ENCODE measurements around the gene KLHL2.
"Not testable (repeated sequence)": the region's sequence is repeated elsewhere in the genome, so short reads cannot be mapped to it uniquely, and the experiment has no call there.

Gene KLHL2

GRCh38 chr4:165207431-165208220, at the start of gene KLHL2:
Gene KLHL2 (plus strand): TSS chr4:165207561. CDS start chr4:165207877, 316 bp downstream.
- ATAC-seq = peak; percentile 59
- TF ChIP-seq GLIS3 (CRISPR knock-in tag; IDR thresholded peaks at IDR 0.05) = no peak
- no peak for TF ChIP-seq ZFP30 (CRISPR knock-in tag; IDR thresholded peaks at IDR 0.05)
- no peak for TF ChIP-seq TSHZ2 (CRISPR knock-in tag; IDR thresholded peaks at IDR 0.05)
- no peak for TF ChIP-seq ISL1 (CRISPR knock-in tag; IDR thresholded peaks at IDR 0.05)
- no peak for TF ChIP-seq OSR1 (CRISPR knock-in tag; IDR thresholded peaks at IDR 0.05)
- no peak for TF ChIP-seq ARNTL (CRISPR knock-in tag; IDR thresholded peaks at IDR 0.05; ENCODE audit: borderline replicate concordance, low read depth)
- no peak for TF ChIP-seq CREB5 (CRISPR knock-in tag; IDR thresholded peaks at IDR 0.05; ENCODE audit: low read depth)
- no peak for TF ChIP-seq TCF4 (CRISPR knock-in tag; IDR thresholded peaks at IDR 0.05; ENCODE audit: borderline replicate concordance)
- no peak for TF ChIP-seq ZFP3 (CRISPR knock-in tag; IDR thresholded peaks at IDR 0.05)
- no peak for TF ChIP-seq SNAI2 (CRISPR knock-in tag; IDR thresholded peaks at IDR 0.05)
- no peak for TF ChIP-seq CSRNP3 (CRISPR knock-in tag; IDR thresholded peaks at IDR 0.05)
- no peak for TF ChIP-seq TOX (CRISPR knock-in tag; IDR thresholded peaks at IDR 0.05; ENCODE audit: borderline replicate concordance)
- no peak for TF ChIP-seq CSDC2 (CRISPR knock-in tag; IDR thresholded peaks at IDR 0.05)
- TF ChIP-seq BACH2 (CRISPR knock-in tag; IDR thresholded peaks at IDR 0.05; ENCODE audit: borderline replicate concordance) = no peak
- no peak for TF ChIP-seq ESRRG (CRISPR knock-in tag; IDR thresholded peaks at IDR 0.05)
- TF ChIP-seq ZC3H10 (CRISPR knock-in tag; IDR thresholded peaks at IDR 0.05) = no peak
- no peak for TF ChIP-seq ZNF565 (CRISPR knock-in tag; conservative IDR thresholded peaks at IDR 0.05; ENCODE audit: low read depth)
- TF ChIP-seq ZNF70 (CRISPR knock-in tag; IDR thresholded peaks at IDR 0.05) = no peak

GRCh38 chr4:165158762-165159161, 48.6 kb upstream of the KLHL2 start:
- TF ChIP-seq OSR1 (CRISPR knock-in tag; IDR thresholded peaks at IDR 0.05) (no peak), TCF4 (CRISPR knock-in tag; IDR thresholded peaks at IDR 0.05; ENCODE audit: borderline replicate concordance) (no peak), BACH2 (CRISPR knock-in tag; IDR thresholded peaks at IDR 0.05; ENCODE audit: borderline replicate concordance) (no peak), ZNF565 (CRISPR knock-in tag; conservative IDR thresholded peaks at IDR 0.05; ENCODE audit: low read depth) (no peak)
- ATAC-seq = no peak

GRCh38 chr4:165164257-165164656, 43.1 kb upstream of the KLHL2 start:
- ATAC-seq = no peak; the same call in 2 of the 3 replicates
- no peak for TF ChIP-seq CSRNP3 (CRISPR knock-in tag; IDR thresholded peaks at IDR 0.05)

GRCh38 chr4:165166872-165167271, 40.5 kb upstream of the KLHL2 start:
- not testable (repeated sequence) for ATAC-seq

- no peak for ATAC-seq
- TF ChIP-seq ZFP3 (CRISPR knock-in tag; IDR thresholded peaks at IDR 0.05) (no peak), TCF4 (CRISPR knock-in tag; IDR thresholded peaks at IDR 0.05; ENCODE audit: borderline replicate concordance) (no peak), POU6F1 (CRISPR knock-in tag; IDR thresholded peaks at IDR 0.05; ENCODE audit: borderline replicate concordance, low read depth) (no peak), OSR1 (CRISPR knock-in tag; IDR thresholded peaks at IDR 0.05) (no peak), ISL1 (CRISPR knock-in tag; IDR thresholded peaks at IDR 0.05) (no peak), CREB5 (CRISPR knock-in tag; IDR thresholded peaks at IDR 0.05; ENCODE audit: low read depth) (no peak), GLIS3 (CRISPR knock-in tag; IDR thresholded peaks at IDR 0.05) (no peak), BACH2 (CRISPR knock-in tag; IDR thresholded peaks at IDR 0.05; ENCODE audit: borderline replicate concordance) (no peak), ZNF70 (CRISPR knock-in tag; IDR thresholded peaks at IDR 0.05) (no peak), ZNF8 (CRISPR knock-in tag; IDR thresholded peaks at IDR 0.05) (no peak), SNAI2 (CRISPR knock-in tag; IDR thresholded peaks at IDR 0.05) (no peak), TOX (CRISPR knock-in tag; IDR thresholded peaks at IDR 0.05; ENCODE audit: borderline replicate concordance) (no peak), ESRRG (CRISPR knock-in tag; IDR thresholded peaks at IDR 0.05) (no peak), PPARA (CRISPR knock-in tag; IDR thresholded peaks at IDR 0.05; ENCODE audit: borderline replicate concordance) (no peak), ARNTL (CRISPR knock-in tag; IDR thresholded peaks at IDR 0.05; ENCODE audit: borderline replicate concordance, low read depth) (no peak), ZFP30 (CRISPR knock-in tag; IDR thresholded peaks at IDR 0.05) (no peak), ZC3H10 (CRISPR knock-in tag; IDR thresholded peaks at IDR 0.05) (no peak)
Measured at GRCh38 chr4:165167650-165168049, 39.7 kb upstream of the KLHL2 start.
